Bone marrow (tissue), 2 donors: ENCODE data around the gene PFN1.
A peak's percentile ranks its signal among the peaks of the same experiment; 100 is the strongest.

Experiments
- DNase-seq, 2 donors: peaks; one replicate each; lab custom pipeline; 2025; lab: John Stamatoyannopoulos, UW

PFN1 gene

DNA sequence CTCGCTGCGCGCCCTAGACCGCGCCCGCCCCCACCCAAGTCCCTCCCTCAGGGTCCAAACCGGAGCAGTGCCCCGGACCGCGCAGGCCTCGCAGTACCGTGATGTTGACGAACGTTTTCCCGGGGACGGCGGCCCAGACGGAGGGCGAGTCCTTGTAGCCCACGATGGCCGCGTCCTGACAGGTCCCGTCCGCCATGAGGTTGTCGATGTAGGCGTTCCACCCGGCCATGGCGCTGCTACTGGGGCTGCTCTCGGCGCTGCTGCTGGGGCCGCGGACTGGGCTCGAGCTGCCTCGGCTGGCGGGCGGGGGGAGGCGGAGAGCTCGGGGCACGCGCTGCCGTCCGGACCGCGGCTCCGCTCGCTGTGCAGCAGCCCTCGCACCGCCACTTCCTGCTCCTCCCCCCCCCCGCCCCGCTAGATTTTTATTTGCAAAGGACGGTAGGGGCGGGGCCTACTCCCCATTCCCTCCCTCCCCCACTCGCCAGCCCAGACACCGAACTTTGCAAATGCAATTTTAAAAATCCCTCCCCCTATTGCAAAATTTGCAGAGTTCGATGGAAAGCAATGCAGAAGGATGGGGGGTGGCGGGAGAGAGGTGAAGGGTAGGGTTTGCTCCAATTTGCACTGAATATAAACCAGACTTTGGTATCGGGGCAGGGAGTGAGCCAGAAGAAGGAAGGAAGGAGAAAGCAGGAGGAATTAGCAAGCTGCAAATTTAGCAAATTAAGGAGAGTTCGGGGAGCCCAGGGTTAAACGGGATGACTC is at the start of gene PFN1:
Gene PFN1 (minus strand): TSS at position 365 of the 765 bp plus-strand sequence. CDS start 136 bp downstream, at position 229.
- DNase-seq: peak; percentile 84 to 94

- peak; percentile 57 to 78 for DNase-seq
Observed at GRCh38 chr17:4997302-4998026, 49.1 kb upstream of the PFN1 start, which contains the start of the genes INCA1 and KIF1C. INCA1 (minus strand) TSS chr17:4997522; CDS start chr17:4994437, 3,085 bp downstream. KIF1C (plus strand) TSS chr17:4997950; CDS start chr17:5000247, 2,297 bp downstream.

DNA sequence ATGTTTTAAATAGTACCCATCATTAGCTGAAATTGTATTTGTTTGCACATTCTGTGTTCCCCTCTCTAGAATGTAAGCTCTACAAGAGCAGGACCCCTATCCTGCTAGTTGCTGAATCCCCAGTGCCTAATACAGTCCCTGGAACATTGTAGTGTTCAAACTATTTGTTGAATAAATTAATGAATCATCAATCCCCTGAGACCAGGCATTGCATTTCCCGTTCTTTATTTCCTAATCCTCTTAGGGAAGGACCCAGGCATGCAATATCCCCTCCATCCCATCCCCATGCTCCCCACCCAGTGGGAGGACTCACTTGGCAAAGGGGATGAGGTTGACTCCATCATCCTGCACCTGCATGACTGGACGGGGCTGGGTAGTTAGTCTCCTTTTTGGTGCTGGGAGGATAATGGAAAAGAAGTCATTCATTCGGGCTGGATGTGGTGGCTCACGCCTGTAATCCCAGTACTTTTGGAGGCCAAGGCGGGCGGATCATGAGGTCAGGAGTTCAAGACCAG is 45.8 kb upstream of the PFN1 start:
- DNase-seq: no peak

DNA sequence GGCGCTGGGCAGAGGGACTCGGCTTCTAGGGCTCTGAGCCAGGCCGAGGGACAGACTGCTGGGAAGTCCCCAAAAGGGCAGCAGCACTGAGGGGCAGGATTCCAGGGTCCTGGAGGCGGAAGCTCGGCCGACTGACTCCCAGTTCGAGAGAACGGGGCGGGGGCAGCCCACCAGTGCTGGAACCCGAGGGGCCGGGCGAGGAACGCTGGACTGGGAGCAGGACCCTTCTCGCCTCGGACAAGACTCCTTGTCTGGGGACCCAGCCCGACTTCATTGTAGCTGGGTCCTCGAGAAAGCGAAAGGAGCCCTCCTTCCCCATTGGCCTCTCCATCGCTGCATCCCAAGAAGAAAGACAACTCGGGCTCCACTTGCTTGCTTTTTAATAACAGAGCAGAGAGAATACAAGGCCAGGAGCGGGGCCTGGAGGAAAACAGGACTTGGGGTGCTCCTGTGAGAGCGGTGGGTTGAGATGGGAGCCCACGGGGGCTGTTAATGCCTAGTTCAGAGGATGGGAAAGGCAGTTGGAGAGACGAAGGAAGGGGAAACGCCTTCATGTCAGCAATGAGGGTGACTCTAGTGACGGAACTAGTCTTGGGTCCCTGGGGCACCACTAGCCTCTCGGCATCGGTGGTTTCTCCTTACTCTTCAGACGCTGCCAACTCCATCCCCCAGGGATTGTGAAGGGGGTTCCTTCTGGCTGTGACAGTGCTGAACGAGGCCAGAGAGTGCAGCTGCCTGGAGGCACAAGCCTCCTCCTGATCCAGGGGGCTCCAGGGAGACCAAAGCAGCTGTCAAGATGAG is 39.6 kb upstream of the PFN1 start:
- no peak for DNase-seq

DNA sequence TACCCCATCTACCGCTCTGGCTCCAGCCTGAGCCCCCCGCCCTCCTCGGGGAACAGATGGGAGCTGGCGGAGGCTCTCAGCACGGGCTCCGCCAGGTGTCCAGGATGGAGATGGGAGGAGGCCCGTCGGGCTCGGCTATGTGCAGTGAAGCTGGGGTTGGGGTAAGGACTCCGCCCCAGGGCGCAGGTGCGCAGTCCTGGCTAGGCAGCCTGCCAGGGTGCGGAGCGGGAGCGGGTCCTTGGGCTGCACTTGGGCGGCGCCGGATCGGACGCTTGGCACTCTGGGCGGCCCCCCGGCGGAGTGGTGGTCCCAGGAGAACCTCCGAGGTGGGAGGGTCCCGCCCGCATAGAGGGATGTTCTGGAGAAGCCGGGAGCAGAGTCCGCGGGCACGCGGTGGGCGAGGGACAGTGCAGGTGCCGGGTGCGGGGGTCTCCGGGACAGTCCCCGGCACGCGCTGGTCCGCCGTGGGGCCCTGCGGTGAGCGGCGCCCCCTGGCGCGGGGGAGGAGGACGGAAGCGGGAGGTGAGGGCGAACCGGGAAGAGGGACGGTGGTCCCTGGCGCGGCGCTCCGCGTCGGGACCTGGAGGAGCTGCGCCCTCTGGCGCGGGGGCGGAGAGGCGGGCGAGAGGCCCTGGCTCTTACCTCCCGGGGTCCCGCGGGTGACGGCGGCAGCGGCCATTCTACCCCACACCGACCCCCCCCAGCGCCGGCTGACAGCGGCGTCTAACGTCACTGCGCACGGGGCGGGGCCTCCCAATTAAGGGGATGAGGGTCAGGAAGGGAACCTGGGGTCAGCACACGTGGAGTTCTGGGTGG is 38.8 kb upstream of the PFN1 start, which contains the start of gene CAMTA2:
Gene CAMTA2 (minus strand): TSS at position 725 of the 816 bp plus-strand sequence. CDS start 1,453 bp downstream, outside the sequence.
- peak; percentile 65 to 76 for DNase-seq

GRCh38 chr17:4986403-4986802 is 38.1 kb upstream of the PFN1 start:
- no peak for DNase-seq

DNA sequence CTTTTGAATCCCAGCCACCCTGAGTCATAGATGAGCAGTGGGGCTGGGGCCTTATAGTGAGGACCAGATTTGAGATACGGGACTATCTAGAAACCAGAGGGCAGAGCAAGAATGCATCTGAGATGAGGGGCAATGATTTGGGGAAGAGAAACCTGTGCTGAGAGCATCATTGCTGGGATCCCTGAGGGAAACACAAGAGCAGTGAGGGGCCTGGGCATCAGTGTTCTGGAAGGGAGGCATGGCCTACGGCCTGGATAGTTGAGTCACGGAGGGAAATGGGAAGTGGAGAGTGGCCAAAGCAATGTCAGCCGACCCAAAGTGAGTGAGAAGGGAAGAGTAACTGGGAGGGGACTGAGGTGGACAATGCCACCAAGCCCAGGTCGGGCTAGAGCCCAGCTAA is 34.0 kb upstream of the PFN1 start:
- no peak for DNase-seq

DNA sequence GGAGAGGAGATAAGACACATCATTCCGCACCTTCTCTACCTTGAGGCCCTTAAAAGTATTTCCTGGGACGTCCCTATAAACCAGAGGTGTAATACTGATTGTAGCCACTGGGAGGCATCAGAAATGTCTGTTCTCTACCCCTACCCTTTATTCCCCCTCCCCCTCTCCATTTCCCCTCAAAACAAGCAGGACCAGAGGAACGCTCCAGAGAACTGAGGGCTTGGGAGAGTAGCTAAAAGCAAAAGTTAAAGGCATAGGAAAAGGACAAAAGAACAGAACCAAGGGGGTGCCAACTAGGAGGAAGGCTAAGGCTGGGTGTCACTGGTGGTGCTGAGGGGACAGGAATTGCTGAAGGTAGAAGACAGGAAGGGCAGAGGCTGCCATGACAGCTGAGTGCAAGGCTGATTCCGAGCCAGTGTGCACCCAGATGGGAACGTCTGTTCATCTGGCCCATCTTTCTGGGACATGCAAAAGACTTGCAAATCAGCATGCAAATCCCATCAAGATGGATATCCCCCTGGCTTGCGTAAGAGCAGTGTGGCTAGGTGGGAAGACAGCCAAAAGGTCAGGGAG is 32.4 kb upstream of the PFN1 start:
- DNase-seq: peak in 1 of 2 donors; percentile 37

DNA sequence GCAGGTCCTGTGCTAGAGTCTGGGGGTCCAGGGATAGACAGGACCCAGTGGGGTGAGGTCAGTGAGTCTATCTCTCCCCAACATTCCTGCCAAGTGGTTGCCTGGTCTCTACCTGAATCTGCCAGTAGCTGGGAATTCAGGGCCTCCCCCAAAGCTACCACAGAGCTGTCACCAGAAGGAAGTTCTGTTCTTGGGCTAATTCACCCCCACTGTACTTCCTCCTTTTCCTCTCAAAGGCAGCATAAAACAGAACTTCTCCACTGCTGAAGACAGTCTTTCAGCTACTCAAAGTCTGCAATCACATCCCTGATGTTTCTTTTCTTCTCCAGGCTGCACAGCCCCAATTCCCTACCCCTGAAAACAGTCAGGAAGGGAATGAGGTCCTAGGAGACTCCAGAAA is 30.4 kb upstream of the PFN1 start:
- DNase-seq: peak in 1 of 2 donors; percentile 78

DNA sequence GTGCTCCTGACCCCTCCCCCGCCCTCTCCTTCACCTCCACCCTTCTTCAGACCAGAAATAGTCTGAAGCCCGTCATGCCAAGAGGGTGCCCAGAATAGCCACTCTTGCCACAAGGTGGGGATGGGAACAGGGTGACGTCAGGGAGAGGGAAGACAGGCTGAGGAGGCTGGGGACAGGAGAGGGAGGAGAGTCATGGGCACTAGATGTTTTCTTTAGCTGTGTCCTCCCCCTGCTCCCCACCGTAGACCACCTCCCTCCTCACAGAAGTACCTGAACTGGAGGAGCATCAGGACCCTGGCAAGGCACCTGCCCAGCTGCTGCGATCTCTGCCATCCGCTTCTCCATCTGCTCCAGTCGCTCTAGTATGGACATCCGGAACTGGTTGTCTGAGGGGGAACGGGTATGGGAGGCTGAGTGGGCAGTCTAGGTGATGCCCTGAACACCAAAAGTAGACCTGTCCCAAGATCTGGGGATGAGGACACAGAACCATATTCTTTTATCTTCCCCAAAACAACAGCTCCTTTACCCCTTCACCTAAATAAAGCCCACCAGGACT is 25.9 kb upstream of the PFN1 start:
- no peak for DNase-seq

- DNase-seq: no peak
Observed at GRCh38 chr17:4973256-4974114, 25.2 kb upstream of the PFN1 start.

DNA sequence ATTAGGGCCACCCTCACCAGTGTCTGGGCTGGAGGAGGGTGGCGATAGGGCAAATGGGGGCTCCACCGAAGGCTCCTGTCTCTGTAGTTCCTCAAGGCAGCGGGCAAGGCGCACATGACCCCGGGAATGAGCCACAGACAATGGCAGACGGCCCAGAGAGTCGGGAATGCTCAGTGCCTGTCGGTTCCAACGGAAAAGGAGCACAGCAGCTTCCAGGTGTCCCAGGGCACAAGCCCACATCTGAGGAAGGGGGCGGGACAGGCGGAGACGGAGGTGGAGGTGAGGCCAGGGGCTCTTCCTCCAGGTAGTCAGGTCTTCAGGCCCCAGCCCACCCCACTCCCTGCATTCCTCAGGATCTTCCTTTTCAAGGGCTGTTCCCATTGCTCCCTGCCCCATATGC is 24.4 kb upstream of the PFN1 start:
- no peak for DNase-seq

- no peak for DNase-seq
Observed at GRCh38 chr17:4972322-4972721, 24.0 kb upstream of the PFN1 start.

DNA sequence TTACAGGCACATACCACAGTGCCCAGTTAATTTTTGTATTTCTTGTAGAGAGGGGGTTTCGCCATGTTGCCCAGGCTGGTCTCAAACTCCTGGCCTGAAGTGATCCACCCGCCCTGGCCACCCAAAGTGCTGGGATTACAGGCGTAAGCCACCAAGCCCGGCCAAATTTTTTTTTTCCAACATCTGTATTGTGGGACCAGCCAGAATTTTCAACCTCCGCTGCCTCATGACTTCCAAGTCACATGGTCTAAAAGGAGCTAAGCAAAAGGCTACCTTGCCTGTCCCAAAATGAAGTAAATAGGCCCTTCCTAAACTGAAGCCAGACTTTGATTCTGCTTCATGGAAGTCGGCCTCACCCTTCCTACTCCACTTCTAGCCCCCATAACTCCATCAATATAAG is 23.5 kb upstream of the PFN1 start:
- DNase-seq: no peak

DNA sequence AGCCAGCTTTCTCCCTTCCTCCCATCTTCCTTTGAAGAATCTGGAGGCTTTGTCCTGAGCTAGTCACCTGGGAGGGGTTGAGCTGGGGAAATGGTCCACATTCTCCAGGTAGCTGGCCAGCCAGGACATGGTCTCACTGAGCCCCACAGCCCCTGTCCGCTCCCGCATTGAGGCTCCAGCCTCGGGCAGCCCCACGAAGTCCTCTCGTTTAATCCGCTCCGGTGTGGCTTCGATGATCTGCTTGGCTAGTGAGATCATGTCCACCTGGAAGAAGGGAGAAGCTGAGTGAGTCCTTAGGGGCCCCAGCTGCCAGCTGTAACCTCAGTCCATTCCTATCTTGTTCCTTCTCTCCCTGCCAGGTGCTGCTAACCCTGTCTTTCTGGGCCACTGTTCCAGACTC is 21.9 kb upstream of the PFN1 start:
- DNase-seq: no peak

DNA sequence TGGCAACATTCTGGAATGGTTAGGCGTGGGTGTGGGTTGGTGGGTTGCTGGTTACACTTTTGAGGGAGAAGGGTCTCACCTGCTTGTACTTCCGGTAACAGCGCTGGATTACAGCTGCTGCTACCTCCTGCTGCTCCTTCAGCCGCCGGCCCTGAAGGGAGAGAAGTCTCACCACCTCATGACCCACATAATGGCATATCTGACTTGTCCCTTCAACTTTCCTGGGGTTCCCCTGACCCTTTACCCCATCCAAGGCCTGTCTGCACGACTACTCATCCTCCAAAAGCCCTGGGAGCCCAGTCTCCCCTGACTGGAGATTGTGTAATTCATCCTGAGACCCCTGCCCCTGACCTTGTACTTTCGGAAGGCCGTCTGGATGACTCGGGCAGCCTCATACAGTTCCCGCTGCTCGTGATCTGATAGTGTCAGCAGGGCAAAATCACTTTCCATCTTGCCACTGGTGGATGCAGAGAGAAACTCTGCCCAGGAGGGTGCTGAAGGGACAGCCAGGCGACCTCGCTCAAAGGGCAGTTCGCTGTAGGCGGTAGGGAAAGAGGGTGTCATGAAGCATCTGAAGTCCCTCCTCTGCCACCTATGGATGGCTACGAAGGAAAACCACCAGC is 21.3 kb upstream of the PFN1 start:
- DNase-seq: no peak

DNA sequence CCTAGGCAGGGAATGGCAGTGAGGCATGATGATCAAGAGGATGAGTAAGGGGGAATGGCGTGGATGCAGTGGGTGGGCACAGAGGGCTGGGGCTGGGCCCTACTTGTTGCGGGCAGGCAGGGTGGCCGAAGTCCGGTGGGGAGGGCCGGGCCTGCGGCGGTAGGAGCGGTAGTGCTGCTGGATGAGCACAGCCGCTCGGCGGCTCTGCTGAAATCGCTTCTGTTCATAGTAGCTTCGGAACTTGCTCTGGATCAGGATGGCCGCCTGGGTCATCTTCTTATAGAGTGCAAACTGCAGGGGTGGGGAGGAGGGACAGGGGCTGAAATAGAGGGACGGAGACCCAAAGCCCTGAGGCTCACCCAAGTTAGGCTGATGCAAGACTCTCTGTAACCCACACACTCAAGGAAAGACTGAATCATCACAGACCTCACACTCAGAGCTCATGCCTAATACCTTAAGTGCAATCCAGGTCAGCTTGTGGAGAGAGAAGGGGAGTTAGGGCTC is 20.8 kb upstream of the PFN1 start:
- peak in 1 of 2 donors; percentile 6 for DNase-seq

DNA sequence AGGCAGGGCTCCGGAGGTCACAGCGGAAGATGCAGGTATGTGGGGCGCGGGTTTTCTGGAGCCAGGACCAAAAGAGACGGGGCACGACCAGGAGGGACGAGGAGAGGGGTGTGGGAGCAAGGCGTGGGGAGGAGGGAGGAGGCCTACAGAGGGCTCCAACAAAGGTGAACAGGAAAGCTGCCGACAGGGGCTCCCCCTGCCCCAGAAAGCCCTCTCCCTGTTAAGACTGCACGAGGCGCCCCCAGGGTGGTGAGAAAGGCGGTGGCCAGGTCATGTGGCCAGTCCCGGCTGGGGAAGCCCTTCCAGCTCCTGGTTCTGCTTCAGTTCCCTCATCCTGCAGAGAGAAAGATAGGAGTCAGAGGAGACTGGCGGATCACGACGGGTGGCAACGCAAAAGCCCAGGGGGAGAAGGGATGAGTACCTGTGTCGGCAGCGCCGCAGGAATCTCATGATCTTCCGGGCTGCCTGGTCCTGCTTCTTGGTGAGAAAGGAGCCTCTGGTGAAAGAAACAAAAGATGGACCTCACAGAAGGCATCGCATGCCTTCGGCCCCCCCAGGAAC is 20.2 kb upstream of the PFN1 start:
- DNase-seq: no peak
